SK-N-SH (cell line): ENCODE data around the gene CHST11. TPM values are rescaled to one million over a fixed set of nuclear protein-coding genes. Genes with fewer than 3 reads are reported as not detected.

ENCODE experiments used
- CTCF ChIA-PET: fragments of 300-600, 350-600 bp; formaldehyde crosslinking; extraction: SDS; loops from one replicate; lab custom pipeline; 2021; lab: Yijun Ruan, JAX
- POLR2A ChIA-PET: fragments of 350-600 bp; sonication (Branson Sonifier 250); formaldehyde crosslinking; extraction: SDS; loops from one replicate; lab custom pipeline; 2020; ENCODE audit warnings: antibody characterized with exemption, inconsistent platforms; lab: Yijun Ruan, JAX
- DNase-seq: peaks from one replicate; pipeline ENCODE4 v3.0.0; 2012
- H2AFZ ChIP-seq: fragments of 200-600 bp; sonication (generic); 2 replicates; pipeline ENCODE4 v1.8.1; 2016; ENCODE audit warnings: antibody characterized with exemption, mild to moderate bottlenecking, low read depth
- H3F3A ChIP-seq: fragments of 200-600 bp; sonication (generic); replicated peaks from 2 replicates; pipeline ENCODE3; 2016; ENCODE audit warnings: antibody characterized with exemption, mild to moderate bottlenecking; ENCODE audit not compliant: insufficient read depth
- H3K27ac ChIP-seq, 2 experiments: fragments of 200-500 bp in 1 of 2; fragments of 200-600 bp in 1 of 2; sonication (Bioruptor generic) in 1 of 2; sonication (generic), shearing (Covaris generic) in 1 of 2; 2 replicates each; pipeline versions ENCODE4 v1.5.1 to v1.6.1; 2014 to 2016; ENCODE audit warnings: low read depth in 2 of 2, inconsistent platforms in 1 of 2, low read length in 1 of 2, mild to moderate bottlenecking in 1 of 2, mixed read lengths in 1 of 2
- H3K27me3 ChIP-seq: fragments of 200-600 bp; sonication (generic), shearing (Covaris generic); 2 replicates; pipeline ENCODE4 v1.6.1; 2016; ENCODE audit warnings: mixed run types; ENCODE audit not compliant: insufficient read depth
- H3K36me3 ChIP-seq, 2 experiments: fragments of 200-500 bp in 1 of 2; fragments of 200-600 bp in 1 of 2; sonication (Bioruptor generic) in 1 of 2; sonication (generic) in 1 of 2; replicated peaks in 1 of 2; 2 replicates each; pipeline versions ENCODE3 to v1.5.1; 2014 to 2016; ENCODE audit warnings: low read length in 1 of 2, mild to moderate bottlenecking in 1 of 2; ENCODE audit not compliant: insufficient read depth in 2 of 2, control insufficient read depth in 1 of 2
- H3K4me1 ChIP-seq, 2 experiments: fragments of 200-500 bp in 1 of 2; fragments of 200-600 bp in 1 of 2; sonication (Bioruptor generic) in 1 of 2; sonication (generic), shearing (Covaris generic) in 1 of 2; 2 replicates each; pipeline versions ENCODE4 v1.5.1 to v1.6.1; 2014 to 2016; ENCODE audit warnings: low read depth in 1 of 2, low read length in 1 of 2, mixed run types in 1 of 2; ENCODE audit not compliant: insufficient read depth in 2 of 2, control insufficient read depth in 1 of 2
- H3K4me2 ChIP-seq: fragments of 200-600 bp; sonication (generic), shearing (Covaris generic); 2 replicates; pipeline ENCODE4 v1.6.1; 2017; ENCODE audit warnings: mixed run types
- H3K4me3 ChIP-seq, 2 experiments: fragments of 200-500 bp in 1 of 2; fragments of 200-600 bp in 1 of 2; sonication (Bioruptor generic) in 1 of 2; sonication (generic), shearing (Covaris generic) in 1 of 2; 2 replicates each; pipeline versions ENCODE4 v1.5.1 to v1.8.1; 2014 to 2016; ENCODE audit warnings: low read depth in 2 of 2, inconsistent platforms in 1 of 2, low read length in 1 of 2, mild to moderate bottlenecking in 1 of 2, mixed read lengths in 1 of 2, moderate library complexity in 1 of 2
- H3K79me2 ChIP-seq: fragments of 200-600 bp; sonication (generic); 2 replicates; pipeline ENCODE4 v1.8.1; 2017; ENCODE audit warnings: mild to moderate bottlenecking; ENCODE audit not compliant: insufficient read depth
- H3K9ac ChIP-seq: fragments of 200-600 bp; sonication (generic); 2 replicates; pipeline ENCODE4 v1.6.1; 2017; ENCODE audit warnings: mixed run types
- H3K9me2 ChIP-seq: fragments of 200-600 bp; sonication (generic); 2 replicates; pipeline ENCODE4 v1.6.1; 2017; ENCODE audit warnings: mixed run types
- H3K9me3 ChIP-seq: fragments of 200-600 bp; sonication (generic); 2 replicates; pipeline ENCODE4 v1.6.1; 2017; ENCODE audit warnings: mixed run types, mild to moderate bottlenecking, moderate library complexity
- H4K20me1 ChIP-seq: fragments of 200-600 bp; sonication (generic); 2 replicates; pipeline ENCODE4 v1.6.1; 2017; ENCODE audit warnings: mild to moderate bottlenecking, mixed run types; ENCODE audit not compliant: insufficient read depth
- CHD2 ChIP-seq: fragments of 150-350 bp; IDR thresholded peaks from 2 replicates; pipeline ENCODE4 v1.6.1; 2018; ENCODE audit warnings: low read length; ENCODE audit not compliant: partially characterized antibody
- FOXJ3 ChIP-seq: sonication (generic); formaldehyde crosslinking; IDR thresholded peaks from 2 replicates; pipeline ENCODE4 v1.5.1; 2020; ENCODE audit warnings: mild to moderate bottlenecking, missing genetic modification reagents
- FOXM1 ChIP-seq: IDR thresholded peaks from 2 replicates; pipeline ENCODE4 v1.4.0; 2012; ENCODE audit warnings: low read depth, mild to moderate bottlenecking
- GATA2 ChIP-seq: sonication (generic); formaldehyde crosslinking; IDR thresholded peaks from 2 replicates; pipeline ENCODE4 v1.5.0; 2020; ENCODE audit warnings: mild to moderate bottlenecking, missing genetic modification reagents
- MAX ChIP-seq: IDR thresholded peaks from 2 replicates; pipeline ENCODE4 v1.4.0; 2012; ENCODE audit warnings: low read depth
- MEF2A ChIP-seq: IDR thresholded peaks from 2 replicates; pipeline ENCODE4 v1.4.0; 2012; ENCODE audit warnings: low read depth, borderline replicate concordance
- MXI1 ChIP-seq: IDR thresholded peaks from 2 replicates; pipeline ENCODE4 v1.6.1; 2012; ENCODE audit warnings: mild to moderate bottlenecking, low read depth, low read length, improper control_type of control experiment
- NRF1 ChIP-seq: IDR thresholded peaks from 2 replicates; pipeline ENCODE4 v1.6.1; 2012; ENCODE audit warnings: low read depth, mild to moderate bottlenecking, low read length
- RFX5 ChIP-seq: IDR thresholded peaks from 2 replicates; pipeline ENCODE4 v1.6.1; 2012; ENCODE audit warnings: mild to moderate bottlenecking, improper control_type of control experiment, low read length
- RXRA ChIP-seq: IDR thresholded peaks from 2 replicates; pipeline ENCODE4 v1.4.0; 2012; ENCODE audit warnings: low read depth, mild to moderate bottlenecking, borderline replicate concordance
- TCF12 ChIP-seq: IDR thresholded peaks from 2 replicates; pipeline ENCODE4 v1.4.0; 2012
- WGBS: methylation state at CpG from one replicate; pipeline ENCODE4 v1.1.6; 2017; ENCODE audit warnings: low lambda C conversion rate; 5-methylcytosine and 5-hydroxymethylcytosine counted together
- polyA plus RNA-seq, 3 experiments: library from polyadenylated mRNA; depleted of rRNA; stranded (reverse); fragments of >200 nt; gene quantifications; 2 replicates each; pipeline ENCODE4 v1.2.3, GENCODE V29; 2012
- TF ChIP-seq, protein P1 (sequence below): IDR thresholded peaks from 2 replicates; pipeline ENCODE4 v1.4.0; 2012; ENCODE audit warnings: low read depth, borderline replicate concordance
- TF ChIP-seq, protein P2 (sequence below): fragments of 150-350 bp; IDR thresholded peaks from 2 replicates; pipeline ENCODE4 v1.6.1; 2016; ENCODE audit warnings: mild to moderate bottlenecking, low read depth, low read length

The CHST11 gene
- polyA plus RNA-seq, 1 of the 3 experiments (the other 2 are of a cell fraction) = 18.6 TPM

- Histone ChIP-seq H3K27me3 (no peaks in the 10 kb centered on the region), H3K9me3 (no peaks in the 10 kb centered on the region), H3K9ac (no peak overlapping the region), H3K79me2 (no peaks in the 10 kb centered on the region), H3K4me1 (peaks cover 0 to 27% of the 10 kb centered on the region in 2 experiments; a peak in 2 of 4 replicates), H3K36me3 (no peaks in the 10 kb centered on the region), H4K20me1 (no peaks in the 10 kb centered on the region), H3F3A (no peaks in the 10 kb centered on the region), H3K4me3 (no peak overlapping the region), H2AFZ (no peak overlapping the region), H3K4me2 (no peak overlapping the region), H3K27ac (no peak overlapping the region), H3K9me2 (no peaks in the 10 kb centered on the region)
- no peak for DNase-seq
- POLR2A ChIA-PET = no interaction called here
- TF ChIP-seq MAX (no peak), GATA2 (no peak)
- CTCF ChIA-PET = interaction anchor here (0.7 to 1.5 kb wide), 2 partner anchors 8 to 13 kb away, joined by 3 read pairs; no protein-coding TSS in a partner anchor
- WGBS = 72% methylated on average over 10 of the region's 10 CpGs
Observed at GRCh38 chr12:104534162-104534856, 77.6 kb downstream of the CHST11 start.

GRCh38 chr12:104534857-104535248, 78.1 kb downstream of the CHST11 start:
- Histone ChIP-seq H3K27me3 (no peaks in the 10 kb centered on the region), H3K79me2 (no peaks in the 10 kb centered on the region), H4K20me1 (no peaks in the 10 kb centered on the region), H3K4me1 (peaks cover 0 to 27% of the 10 kb centered on the region in 2 experiments; a peak in 2 of 4 replicates), H3K27ac (peak overlapping the region in 1 of 2 experiments; percentile 1; a peak in 2 of 4 replicates), H3K9me3 (no peaks in the 10 kb centered on the region), H2AFZ (no peak overlapping the region), H3K9ac (no peak overlapping the region), H3F3A (no peaks in the 10 kb centered on the region), H3K36me3 (no peaks in the 10 kb centered on the region), H3K4me2 (no peak overlapping the region), H3K4me3 (no peak overlapping the region), H3K9me2 (no peaks in the 10 kb centered on the region)
- 90% methylated on average over 3 of the region's 3 CpGs for WGBS
- TF ChIP-seq, protein P1, sequence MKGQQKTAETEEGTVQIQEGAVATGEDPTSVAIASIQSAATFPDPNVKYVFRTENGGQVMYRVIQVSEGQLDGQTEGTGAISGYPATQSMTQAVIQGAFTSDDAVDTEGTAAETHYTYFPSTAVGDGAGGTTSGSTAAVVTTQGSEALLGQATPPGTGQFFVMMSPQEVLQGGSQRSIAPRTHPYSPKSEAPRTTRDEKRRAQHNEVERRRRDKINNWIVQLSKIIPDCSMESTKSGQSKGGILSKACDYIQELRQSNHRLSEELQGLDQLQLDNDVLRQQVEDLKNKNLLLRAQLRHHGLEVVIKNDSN = no peak
- TF ChIP-seq MXI1 (no peak), MEF2A (no peak), FOXJ3 (CRISPR knock-in tag) (no peak), NRF1 (no peak), CHD2 (no peak), GATA2 (no peak), TCF12 (no peak), RXRA (no peak), FOXM1 (no peak), RFX5 (no peak)
- TF ChIP-seq, protein P2, sequence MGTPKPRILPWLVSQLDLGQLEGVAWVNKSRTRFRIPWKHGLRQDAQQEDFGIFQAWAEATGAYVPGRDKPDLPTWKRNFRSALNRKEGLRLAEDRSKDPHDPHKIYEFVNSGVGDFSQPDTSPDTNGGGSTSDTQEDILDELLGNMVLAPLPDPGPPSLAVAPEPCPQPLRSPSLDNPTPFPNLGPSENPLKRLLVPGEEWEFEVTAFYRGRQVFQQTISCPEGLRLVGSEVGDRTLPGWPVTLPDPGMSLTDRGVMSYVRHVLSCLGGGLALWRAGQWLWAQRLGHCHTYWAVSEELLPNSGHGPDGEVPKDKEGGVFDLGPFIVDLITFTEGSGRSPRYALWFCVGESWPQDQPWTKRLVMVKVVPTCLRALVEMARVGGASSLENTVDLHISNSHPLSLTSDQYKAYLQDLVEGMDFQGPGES = no peak
- ChIA-PET CTCF (interaction anchor here (0.7 to 1.5 kb wide), 2 partner anchors 9 to 12 kb away, joined by 3 read pairs; no protein-coding TSS in a partner anchor), POLR2A (no interaction called here)
- DNase-seq = no peak
